ENCODE measurements around the gene PHACTR3.

The PHACTR3 gene

DNA sequence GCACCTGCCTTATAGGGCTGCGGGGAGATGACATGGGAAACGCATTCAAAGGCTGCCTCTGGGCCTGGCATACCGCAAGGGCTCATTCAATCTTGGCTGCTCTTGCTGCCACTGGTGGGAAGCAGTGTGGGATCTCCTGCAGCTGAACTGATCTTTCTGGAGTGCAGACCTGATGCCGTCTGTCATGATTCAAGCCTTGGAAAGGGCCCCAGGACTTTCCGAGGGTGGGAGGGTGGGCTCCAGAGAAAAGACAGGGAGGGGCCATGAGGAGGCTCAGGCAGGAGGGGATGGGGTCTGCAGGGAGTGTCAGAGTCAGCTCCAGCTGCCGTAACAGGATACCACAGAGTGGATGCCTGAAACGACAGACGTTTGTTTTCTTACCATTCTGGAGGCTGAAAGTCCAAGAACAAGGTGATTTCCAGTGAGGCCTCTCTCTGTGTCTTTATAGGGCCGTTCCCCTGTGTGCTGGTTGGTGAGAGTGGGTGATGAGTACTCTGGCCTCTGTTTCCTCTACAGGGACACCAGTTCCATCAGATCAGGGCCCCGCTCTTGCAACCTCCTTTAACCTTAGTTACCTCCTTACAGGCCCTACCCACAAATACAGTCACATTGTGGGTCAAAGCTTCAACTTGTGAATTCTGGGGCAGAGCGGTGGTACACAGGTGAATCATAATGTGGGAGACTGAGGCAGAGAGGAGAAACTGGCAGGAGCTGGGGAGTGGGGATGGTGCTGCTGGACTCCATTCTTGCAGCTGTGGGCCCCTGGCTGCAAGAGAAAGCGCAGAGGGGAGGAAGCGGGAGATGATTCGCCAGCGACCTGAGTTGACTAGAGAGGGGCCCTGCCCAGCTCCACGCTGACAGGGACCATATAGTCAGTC is 180.7 kb downstream of the PHACTR3 start:
- TF ChIP-seq, protein P1, sequence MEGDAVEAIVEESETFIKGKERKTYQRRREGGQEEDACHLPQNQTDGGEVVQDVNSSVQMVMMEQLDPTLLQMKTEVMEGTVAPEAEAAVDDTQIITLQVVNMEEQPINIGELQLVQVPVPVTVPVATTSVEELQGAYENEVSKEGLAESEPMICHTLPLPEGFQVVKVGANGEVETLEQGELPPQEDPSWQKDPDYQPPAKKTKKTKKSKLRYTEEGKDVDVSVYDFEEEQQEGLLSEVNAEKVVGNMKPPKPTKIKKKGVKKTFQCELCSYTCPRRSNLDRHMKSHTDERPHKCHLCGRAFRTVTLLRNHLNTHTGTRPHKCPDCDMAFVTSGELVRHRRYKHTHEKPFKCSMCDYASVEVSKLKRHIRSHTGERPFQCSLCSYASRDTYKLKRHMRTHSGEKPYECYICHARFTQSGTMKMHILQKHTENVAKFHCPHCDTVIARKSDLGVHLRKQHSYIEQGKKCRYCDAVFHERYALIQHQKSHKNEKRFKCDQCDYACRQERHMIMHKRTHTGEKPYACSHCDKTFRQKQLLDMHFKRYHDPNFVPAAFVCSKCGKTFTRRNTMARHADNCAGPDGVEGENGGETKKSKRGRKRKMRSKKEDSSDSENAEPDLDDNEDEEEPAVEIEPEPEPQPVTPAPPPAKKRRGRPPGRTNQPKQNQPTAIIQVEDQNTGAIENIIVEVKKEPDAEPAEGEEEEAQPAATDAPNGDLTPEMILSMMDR (IDR thresholded peaks at IDR 0.05; ENCODE audit: low read depth, low read length, missing control alignments) = no peak
- DNase-seq (ENCODE audit: extremely low read depth, low read depth) = no peak
- H3K4me3 ChIP-seq (replicated peaks; ENCODE audit: low read depth, low read length) = no peak overlapping the region

DNA sequence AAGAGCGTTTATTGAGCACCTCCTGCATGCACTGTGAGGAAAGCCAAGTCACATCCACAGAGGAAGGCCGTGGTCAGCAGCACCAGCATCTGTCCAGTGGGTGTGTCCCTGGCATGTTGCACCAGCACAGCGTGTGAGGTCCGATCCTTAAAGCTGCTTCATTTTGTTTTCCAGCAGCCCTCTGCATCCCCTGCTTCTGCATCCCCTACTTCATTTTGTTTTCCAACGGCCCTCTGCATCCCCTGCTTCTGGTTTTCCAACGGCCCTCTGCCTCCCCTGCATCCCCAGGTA is 181.3 kb downstream of the PHACTR3 start:
- TF ChIP-seq, protein P1 (IDR thresholded peaks at IDR 0.05; ENCODE audit: low read depth, low read length, missing control alignments) = no peak
- DNase-seq (ENCODE audit: extremely low read depth, low read depth) = no peak

DNA sequence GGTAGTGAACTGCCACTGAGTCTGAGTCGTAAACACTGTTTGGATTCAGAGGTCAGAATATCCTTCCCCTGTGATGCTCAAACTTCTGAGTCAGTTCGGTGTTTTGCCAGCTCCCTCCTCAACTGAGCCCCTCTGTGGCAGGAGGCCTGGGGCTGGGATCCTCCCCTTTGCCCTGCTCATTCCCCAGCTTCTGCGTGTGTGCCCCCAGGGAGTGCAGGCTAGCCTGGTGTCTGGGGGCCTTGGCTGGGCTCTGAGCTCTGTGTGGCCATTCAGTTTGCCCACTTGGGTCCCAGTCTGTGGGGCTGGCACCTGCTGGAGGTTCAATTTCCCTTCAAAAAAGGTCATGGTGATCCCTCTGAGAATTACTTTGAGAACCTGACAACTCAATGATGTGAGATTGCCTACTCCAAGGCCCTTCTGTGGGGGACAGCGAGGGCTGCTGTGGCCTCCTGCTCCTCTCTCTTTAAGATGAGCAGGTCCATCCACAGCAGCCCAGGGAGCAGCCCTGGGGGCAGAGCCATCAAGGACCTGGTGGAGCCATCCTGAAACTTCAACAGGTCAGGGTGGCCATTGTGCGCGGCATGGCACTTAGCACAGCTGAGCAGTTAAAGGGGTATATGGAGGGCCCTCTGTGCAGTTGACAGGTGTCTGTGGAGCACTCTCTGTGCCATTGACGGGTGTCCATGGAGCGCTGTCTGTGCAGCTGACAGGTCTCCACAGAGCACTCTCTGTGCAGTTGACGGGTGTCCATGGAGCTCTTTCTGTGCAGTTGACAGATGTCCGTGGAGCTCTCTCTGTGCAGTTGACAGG is 181.9 kb downstream of the PHACTR3 start:
- no peak overlapping the region for H3K4me3 ChIP-seq (replicated peaks; ENCODE audit: low read depth, low read length)
- no peak for DNase-seq (ENCODE audit: extremely low read depth, low read depth)
- TF ChIP-seq, protein P1 (IDR thresholded peaks at IDR 0.05; ENCODE audit: low read depth, low read length, missing control alignments) = no peak

More for the DNA sequence above, 181.3 kb downstream of the PHACTR3 start:
- no peak overlapping the region for H3K4me3 ChIP-seq (replicated peaks; ENCODE audit: low read depth, low read length)

DNA sequence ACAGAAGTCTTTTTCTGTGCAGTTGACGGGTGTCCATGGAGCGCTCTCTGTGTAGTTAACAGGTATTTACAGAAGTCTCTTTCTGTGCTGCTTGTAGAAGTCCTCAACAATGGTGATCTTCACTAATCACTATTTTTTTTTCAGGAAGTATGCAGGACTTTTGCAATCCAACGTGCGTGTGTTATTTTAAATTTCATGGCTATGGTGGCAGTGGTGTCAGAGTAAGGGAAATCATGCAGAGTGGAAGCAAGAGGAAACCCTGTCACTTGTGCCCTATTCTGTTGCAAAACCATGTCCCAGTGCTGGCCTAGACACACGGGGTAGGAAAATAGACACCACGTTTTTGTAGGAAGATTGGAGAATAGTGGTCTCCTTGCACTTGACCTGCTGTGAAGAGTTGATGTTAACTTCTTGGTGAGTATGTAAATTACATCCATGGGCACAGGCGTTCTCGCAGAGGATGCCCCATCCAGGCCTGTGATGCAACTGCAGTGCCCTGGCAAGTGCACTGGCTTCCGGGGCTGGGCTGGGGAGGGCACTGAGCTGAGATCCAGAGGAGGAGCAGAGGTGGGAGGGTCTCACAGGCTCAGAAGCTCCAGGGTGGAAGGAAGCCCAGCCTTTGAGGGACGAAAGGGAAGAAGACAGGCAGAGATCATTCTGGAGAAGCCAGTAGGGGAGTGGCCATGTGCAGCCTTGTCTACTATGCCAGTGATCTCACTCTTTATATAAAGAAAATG is 182.6 kb downstream of the PHACTR3 start:
- TF ChIP-seq, protein P1 (IDR thresholded peaks at IDR 0.05; ENCODE audit: low read depth, low read length, missing control alignments) = no peak
- DNase-seq (ENCODE audit: extremely low read depth, low read depth) = no peak
- no peak overlapping the region for H3K4me3 ChIP-seq (replicated peaks; ENCODE audit: low read depth, low read length)

DNA sequence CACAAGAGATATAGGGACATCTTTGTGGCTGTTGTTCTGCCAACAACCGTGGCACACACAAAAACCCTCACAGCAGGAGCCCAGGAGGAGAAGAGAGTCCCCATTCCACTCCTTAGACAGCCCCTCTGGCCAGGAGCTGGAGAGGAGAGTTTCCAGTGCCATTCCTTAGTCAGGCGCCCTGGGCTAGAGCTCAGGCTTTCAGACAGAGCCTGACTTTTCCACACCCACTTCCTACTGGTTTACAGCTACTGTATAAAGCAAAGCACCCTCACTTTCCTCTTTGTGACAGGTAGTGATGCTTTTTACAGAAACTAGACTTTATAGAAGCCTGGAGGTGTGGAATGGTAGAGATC is 183.2 kb downstream of the PHACTR3 start:
- no peak for DNase-seq (ENCODE audit: extremely low read depth, low read depth)
- TF ChIP-seq, protein P1 (IDR thresholded peaks at IDR 0.05; ENCODE audit: low read depth, low read length, missing control alignments) = no peak
- H3K4me3 ChIP-seq (replicated peaks; ENCODE audit: low read depth, low read length) = no peak overlapping the region

DNA sequence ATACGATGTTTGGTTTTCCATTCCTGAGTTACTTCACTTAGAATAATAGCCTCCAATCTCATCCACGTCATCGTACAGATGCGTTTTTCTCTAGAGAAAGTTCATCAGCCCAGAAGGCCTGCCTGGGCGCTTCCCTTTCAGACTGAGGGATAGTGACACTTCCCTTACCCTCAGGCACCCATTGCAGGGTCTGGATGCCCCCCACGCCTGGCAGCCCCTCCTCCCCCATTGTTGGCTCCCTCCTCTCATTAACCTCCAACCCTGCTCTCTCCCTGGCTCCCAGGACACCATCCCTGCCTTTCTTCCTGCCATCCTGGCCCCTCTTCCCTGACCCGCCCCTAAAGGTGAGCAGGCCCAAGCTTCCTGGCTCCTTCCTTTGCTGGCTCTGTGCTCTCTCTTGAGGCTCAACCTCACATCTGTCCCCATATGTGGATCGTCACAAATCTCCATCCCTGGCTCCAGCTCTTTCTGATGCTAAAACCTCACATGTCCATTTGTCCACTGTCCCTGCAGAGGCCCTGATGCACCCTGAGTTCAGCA is 183.9 kb downstream of the PHACTR3 start:
- H3K4me3 ChIP-seq (replicated peaks; ENCODE audit: low read depth, low read length) = no peak overlapping the region
- TF ChIP-seq, protein P1 (IDR thresholded peaks at IDR 0.05; ENCODE audit: low read depth, low read length, missing control alignments) = no peak
- no peak for DNase-seq (ENCODE audit: extremely low read depth, low read depth)

Data from HFF-Myc (cell line).